Dedifferentiated amniotic fluid mesenchymal stem cell (primary cell): ENCODE measurements around the gene TELO2.

Experiments used
- DNase-seq: peaks from one replicate; pipeline ENCODE4 v3.0.0-alpha.2; 2016; ENCODE audit errors: extremely low spot score

Gene TELO2

GRCh38 chr16:1492923-1493745 is at the start of gene TELO2:
Gene TELO2, plus strand, starts transcription at chr16:1493360. Its CDS starts 922 bp downstream, at chr16:1494282.
- DNase-seq, result peak; percentile 68

- no peak for DNase-seq
Observed at GRCh38 chr16:1443403-1443973, 49.7 kb upstream of the TELO2 start.

- no peak for DNase-seq
Observed at GRCh38 chr16:1443980-1444729, 49.0 kb upstream of the TELO2 start, which contains the start of gene CCDC154. Gene CCDC154, minus strand, starts transcription at chr16:1444556. Its CDS starts 234 bp downstream, at chr16:1444322.

- DNase-seq, result no peak
Observed at GRCh38 chr16:1444730-1445517, 48.2 kb upstream of the TELO2 start.

- no peak for DNase-seq
Observed at GRCh38 chr16:1445518-1446203, 47.5 kb upstream of the TELO2 start.

GRCh38 chr16:1446296-1447080 is 46.7 kb upstream of the TELO2 start:
- DNase-seq, result no peak

- no peak for DNase-seq
Observed at GRCh38 chr16:1447965-1448364, 45.2 kb upstream of the TELO2 start.

GRCh38 chr16:1448536-1449116 is 44.5 kb upstream of the TELO2 start:
- no peak for DNase-seq

GRCh38 chr16:1449201-1449788 is 43.9 kb upstream of the TELO2 start:
- DNase-seq, result no peak

- no peak for DNase-seq
Observed at GRCh38 chr16:1450218-1450617, 42.9 kb upstream of the TELO2 start.

GRCh38 chr16:1450841-1451240 is 42.3 kb upstream of the TELO2 start:
- no peak for DNase-seq

- DNase-seq, result no peak
Observed at GRCh38 chr16:1451702-1452392, 41.3 kb upstream of the TELO2 start.

- DNase-seq, result no peak
Observed at GRCh38 chr16:1452530-1452929, 40.6 kb upstream of the TELO2 start.

- no peak for DNase-seq
Observed at GRCh38 chr16:1453316-1453715, 39.8 kb upstream of the TELO2 start.

GRCh38 chr16:1454561-1454960 is 38.6 kb upstream of the TELO2 start:
- no peak for DNase-seq

GRCh38 chr16:1455190-1456171 is 37.7 kb upstream of the TELO2 start:
- DNase-seq, result no peak

- DNase-seq, result no peak
Observed at GRCh38 chr16:1456951-1457350, 36.2 kb upstream of the TELO2 start.
